T47D (cell line): ENCODE measurements around the gene FOXO6.
A peak's percentile ranks its signal among the peaks of the same experiment; 100 is the strongest.

Experiments
- DNase-seq, 2 experiments: peaks; one replicate each; pipeline versions ENCODE4 v3.0.0 to v3.0.0-alpha.2; 2011 to 2012; ENCODE audit warnings: low read depth in 1 of 2, low spot score in 1 of 2
- JUND ChIP-seq: IDR thresholded peaks from 2 replicates; pipeline ENCODE4 v1.6.1; 2012; ENCODE audit warnings: low read depth
- in situ Hi-C: cut with HindIII; loops from 2 replicates; pipeline ENCODE4 v1.10.0; 2016; ENCODE audit warnings: low sequenced_read_pairs, low pct_unique_long_range_greater_than_20kb

FOXO6 gene

GRCh38 chr1:41360074-41360785, 1.0 kb upstream of the FOXO6 start:
- peak in 1 of 2 experiments; percentile 85 for DNase-seq

GRCh38 chr1:41361495-41362356, 492 bp downstream of the FOXO6 start:
- peak in 1 of 2 experiments; percentile 24 for DNase-seq
- in situ Hi-C loops, result no loop called here
- TF ChIP-seq JUND, result no peak

More at GRCh38 chr1:41360074-41360785, 1.0 kb upstream of the FOXO6 start:
- in situ Hi-C loops, result no loop called here
- TF ChIP-seq JUND, result no peak

GRCh38 chr1:41362357-41362721, 1.1 kb downstream of the FOXO6 start:
- TF ChIP-seq JUND, result no peak
- in situ Hi-C loops, result no loop called here
- DNase-seq, result no peak

GRCh38 chr1:41362749-41363590, 1.7 kb downstream of the FOXO6 start:
- in situ Hi-C loops, result no loop called here
- DNase-seq, result no peak
- no peak for TF ChIP-seq JUND

GRCh38 chr1:41363591-41364320, 2.5 kb downstream of the FOXO6 start:
- in situ Hi-C loops, result no loop called here
- DNase-seq, result no peak
- TF ChIP-seq JUND, result no peak

- in situ Hi-C loops, result no loop called here
- no peak for TF ChIP-seq JUND
- DNase-seq, result peak in 1 of 2 experiments; percentile 0
Observed at GRCh38 chr1:41364442-41365319, 3.4 kb downstream of the FOXO6 start.

- no peak for TF ChIP-seq JUND
- peak in 1 of 2 experiments; percentile 0 for DNase-seq
- in situ Hi-C loops, result no loop called here
Observed at GRCh38 chr1:41365320-41365633, 4.0 kb downstream of the FOXO6 start.

GRCh38 chr1:41365772-41366454, 4.7 kb downstream of the FOXO6 start:
- DNase-seq, result peak in 1 of 2 experiments; percentile 28
- TF ChIP-seq JUND, result no peak
- in situ Hi-C loops, result no loop called here

GRCh38 chr1:41366455-41367287, 5.4 kb downstream of the FOXO6 start:
- in situ Hi-C loops, result no loop called here
- no peak for DNase-seq
- no peak for TF ChIP-seq JUND

- DNase-seq, result no peak
- no peak for TF ChIP-seq JUND
- in situ Hi-C loops, result no loop called here
Observed at GRCh38 chr1:41367288-41367642, 6.0 kb downstream of the FOXO6 start.
